ENCODE results near the gene ARMC5. TPM values are rescaled to one million over a fixed set of nuclear protein-coding genes. Genes with fewer than 3 reads are reported as not detected.

Gene ARMC5
- total RNA-seq, 1 experiment from 2014 or later, result 18.6 TPM

GRCh38 chr16:31489298-31489564 is 29.9 kb downstream of the ARMC5 start:
- no TSS peak for BruUV-seq (replicated peaks)
- Histone ChIP-seq H3K36me3 (ENCODE audit: low read depth) (no peaks in the 10 kb centered on the region), H3K9me2 (ENCODE audit: insufficient read depth) (no peaks in the 10 kb centered on the region), H3K4me1 (replicated peaks; ENCODE audit: insufficient read depth) (0 out of 2 replicates have a peak, but pooled peaks cover 8% of the 10 kb centered on the region), H3K4me3 (no peak overlapping the region), H3K27ac (no peak overlapping the region), H3K4me2 (no peak overlapping the region), H3F3A (ENCODE audit: insufficient read depth, low read depth) (no peaks in the 10 kb centered on the region; the same call in 1 of the 2 replicates), H3K9me3 (ENCODE audit: insufficient read depth, low read depth) (no peaks in the 10 kb centered on the region), H2AFZ (no peak overlapping the region), H3K27me3 (ENCODE audit: insufficient read depth, low read depth) (no peaks in the 10 kb centered on the region), H4K20me1 (ENCODE audit: insufficient read depth) (no peaks in the 10 kb centered on the region), H3K79me2 (ENCODE audit: low read depth) (no peaks in the 10 kb centered on the region)
- intact Hi-C loops (cut with micrococcal nuclease; ENCODE audit: unreplicated experiment), result no loop called here
- TF ChIP-seq CTCF (conservative IDR thresholded peaks at IDR 0.05) (no peak), EZH2 (IDR thresholded peaks at IDR 0.05; ENCODE audit: low read depth) (no peak)
- no peak for DNase-seq
- ChIA-PET CTCF (no interaction called here), POLR2A (ENCODE audit: unreplicated experiment) (no interaction called here)

GRCh38 chr16:31489616-31490584 is 30.6 kb downstream of the ARMC5 start:
- intact Hi-C loops (cut with micrococcal nuclease; ENCODE audit: unreplicated experiment), result no loop called here
- H3K4me2 ChIP-seq, result no peak overlapping the region
- no peak overlapping the region for H2AFZ ChIP-seq
- no peak overlapping the region for H3K4me3 ChIP-seq
- no peaks in the 10 kb centered on the region for H3K27me3 ChIP-seq (ENCODE audit: insufficient read depth, low read depth)
- no peak overlapping the region for H3K27ac ChIP-seq
- BruUV-seq (replicated peaks), result TSS peak; percentile 17
- H3K36me3 ChIP-seq (ENCODE audit: low read depth), result no peaks in the 10 kb centered on the region
- no peaks in the 10 kb centered on the region for H3K9me2 ChIP-seq (ENCODE audit: insufficient read depth)
- POLR2A ChIA-PET (ENCODE audit: unreplicated experiment), result interaction anchor here (0.6 kb wide), 1 partner anchor 372 kb away, joined by 3 read pairs; the partner anchor contains the start of gene KAT8
- CTCF ChIA-PET, result interaction anchor here (0.6 kb wide), 1 partner anchor 18 kb away, joined by 4 read pairs; the partner anchor contains the start of gene TGFB1I1
- no peak for DNase-seq
- 0 out of 2 replicates have a peak, but pooled peaks cover 8% of the 10 kb centered on the region for H3K4me1 ChIP-seq (replicated peaks; ENCODE audit: insufficient read depth)
- no peaks in the 10 kb centered on the region for H3K9me3 ChIP-seq (ENCODE audit: insufficient read depth, low read depth)
- no peaks in the 10 kb centered on the region for H4K20me1 ChIP-seq (ENCODE audit: insufficient read depth)
- TF ChIP-seq CTCF (conservative IDR thresholded peaks at IDR 0.05) (no peak), EZH2 (IDR thresholded peaks at IDR 0.05; ENCODE audit: low read depth) (no peak)
- no peaks in the 10 kb centered on the region for H3K79me2 ChIP-seq (ENCODE audit: low read depth)
- no peaks in the 10 kb centered on the region; the same call in 1 of the 2 replicates for H3F3A ChIP-seq (ENCODE audit: insufficient read depth, low read depth)

DNA sequence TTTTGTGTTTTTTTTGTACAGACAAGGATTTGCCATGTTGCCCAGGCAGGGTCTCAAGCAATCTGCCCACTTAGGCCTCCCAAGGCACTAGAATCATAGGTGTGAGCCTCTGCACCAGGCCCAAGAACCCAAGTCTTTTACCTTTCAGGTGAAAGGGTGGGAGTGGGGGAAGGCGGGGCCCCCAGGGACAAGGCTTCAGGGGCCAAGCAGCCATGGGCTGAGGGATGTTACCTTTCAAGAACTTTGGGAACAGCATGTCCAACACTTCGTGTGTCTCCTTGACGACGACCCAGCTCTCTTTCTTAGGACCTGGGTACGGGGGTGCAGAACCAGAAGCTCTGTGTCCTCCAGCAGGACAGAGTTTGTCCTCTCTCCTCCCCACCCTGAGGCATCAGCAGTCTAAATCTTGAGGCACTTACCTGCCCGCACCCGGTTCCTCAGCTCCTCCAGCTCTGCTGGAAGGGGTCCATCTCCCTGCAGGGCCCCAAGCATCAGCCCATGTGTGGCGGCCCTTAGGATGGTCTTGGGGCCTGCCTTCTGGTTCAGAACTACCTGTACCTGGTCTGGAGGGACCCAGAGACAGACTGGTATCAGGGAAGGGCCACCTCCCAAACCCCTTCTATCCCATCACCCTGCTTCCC is 32.6 kb downstream of the ARMC5 start:
- BruUV-seq (replicated peaks), result no TSS peak
- H3K9me3 ChIP-seq (ENCODE audit: insufficient read depth, low read depth), result no peaks in the 10 kb centered on the region
- intact Hi-C loops (cut with micrococcal nuclease; ENCODE audit: unreplicated experiment), result no loop called here

More for the DNA sequence above, 32.6 kb downstream of the ARMC5 start:
- Histone ChIP-seq H3K9me2 (ENCODE audit: insufficient read depth) (no peaks in the 10 kb centered on the region), H4K20me1 (ENCODE audit: insufficient read depth) (no peaks in the 10 kb centered on the region), H3K27ac (no peak overlapping the region), H3K4me1 (replicated peaks; ENCODE audit: insufficient read depth) (0 out of 2 replicates have a peak, but pooled peaks cover 8% of the 10 kb centered on the region), H3K36me3 (ENCODE audit: low read depth) (no peaks in the 10 kb centered on the region), H3K27me3 (ENCODE audit: insufficient read depth, low read depth) (no peaks in the 10 kb centered on the region), H2AFZ (no peak overlapping the region), H3K4me3 (no peak overlapping the region), H3K79me2 (ENCODE audit: low read depth) (no peaks in the 10 kb centered on the region), H3F3A (ENCODE audit: insufficient read depth, low read depth) (no peaks in the 10 kb centered on the region; the same call in 1 of the 2 replicates), H3K4me2 (no peak overlapping the region)
- ChIA-PET CTCF (interaction anchor here (0.6 kb wide), 1 partner anchor 223 kb away, joined by 3 read pairs; no protein-coding TSS in a partner anchor), POLR2A (ENCODE audit: unreplicated experiment) (no interaction called here)
- no peak for DNase-seq
- no peak for TF ChIP-seq CTCF (conservative IDR thresholded peaks at IDR 0.05)
- no peak for TF ChIP-seq EZH2 (IDR thresholded peaks at IDR 0.05; ENCODE audit: low read depth)
